Measurements from ENCODE around the gene SIGLEC14.

DNA sequence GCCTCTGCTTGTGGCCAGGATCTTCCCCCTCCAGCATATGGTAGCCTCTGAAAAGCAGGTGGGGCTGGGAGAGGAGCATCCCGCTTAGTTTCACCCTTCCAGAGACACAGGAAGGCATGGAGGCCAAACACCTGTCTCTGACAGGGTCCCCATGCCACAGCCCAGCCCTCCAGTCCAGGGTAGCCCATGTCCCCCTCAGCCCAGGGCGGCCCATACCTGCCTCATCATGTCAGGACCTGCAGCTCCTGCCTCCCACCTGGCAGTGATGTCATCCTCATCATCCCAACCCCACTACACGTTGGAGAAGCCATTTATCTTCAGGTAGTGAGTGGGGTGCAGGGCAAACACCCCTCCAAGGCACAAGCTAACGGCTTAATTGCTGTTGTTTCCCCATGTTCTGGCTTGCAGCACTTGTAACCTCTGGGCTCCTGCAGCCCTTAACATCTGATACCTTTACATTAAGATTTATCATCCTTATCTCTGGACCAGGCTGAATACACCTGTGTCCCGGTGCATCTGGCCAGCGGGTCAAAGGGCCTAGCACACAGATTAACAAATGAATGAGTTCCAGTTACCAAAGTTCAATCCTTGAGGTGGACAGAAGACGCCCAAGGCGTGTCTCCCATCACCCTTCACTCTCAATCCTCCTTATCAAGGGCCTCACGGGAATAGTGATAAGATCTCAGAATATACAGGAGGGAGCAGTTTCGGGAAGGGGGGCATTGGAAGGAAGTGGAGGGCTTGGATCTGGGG lies 53.3 kb downstream of the SIGLEC14 start:
- TF ChIP-seq, protein P1, sequence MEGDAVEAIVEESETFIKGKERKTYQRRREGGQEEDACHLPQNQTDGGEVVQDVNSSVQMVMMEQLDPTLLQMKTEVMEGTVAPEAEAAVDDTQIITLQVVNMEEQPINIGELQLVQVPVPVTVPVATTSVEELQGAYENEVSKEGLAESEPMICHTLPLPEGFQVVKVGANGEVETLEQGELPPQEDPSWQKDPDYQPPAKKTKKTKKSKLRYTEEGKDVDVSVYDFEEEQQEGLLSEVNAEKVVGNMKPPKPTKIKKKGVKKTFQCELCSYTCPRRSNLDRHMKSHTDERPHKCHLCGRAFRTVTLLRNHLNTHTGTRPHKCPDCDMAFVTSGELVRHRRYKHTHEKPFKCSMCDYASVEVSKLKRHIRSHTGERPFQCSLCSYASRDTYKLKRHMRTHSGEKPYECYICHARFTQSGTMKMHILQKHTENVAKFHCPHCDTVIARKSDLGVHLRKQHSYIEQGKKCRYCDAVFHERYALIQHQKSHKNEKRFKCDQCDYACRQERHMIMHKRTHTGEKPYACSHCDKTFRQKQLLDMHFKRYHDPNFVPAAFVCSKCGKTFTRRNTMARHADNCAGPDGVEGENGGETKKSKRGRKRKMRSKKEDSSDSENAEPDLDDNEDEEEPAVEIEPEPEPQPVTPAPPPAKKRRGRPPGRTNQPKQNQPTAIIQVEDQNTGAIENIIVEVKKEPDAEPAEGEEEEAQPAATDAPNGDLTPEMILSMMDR (IDR thresholded peaks at IDR 0.05), result no peak
- TF ChIP-seq POLR2A (IDR thresholded peaks at IDR 0.05), result no peak
